SK-N-SH (cell line): ENCODE data around the gene ATP6V1C2. TPM values are rescaled to one million over a fixed set of nuclear protein-coding genes. Genes with fewer than 3 reads are reported as not detected.

Experiments
- CTCF ChIA-PET: fragments of 300-600, 350-600 bp; formaldehyde crosslinking; extraction: SDS; loops from one replicate; lab custom pipeline; 2021; lab: Yijun Ruan, JAX
- POLR2A ChIA-PET: fragments of 350-600 bp; sonication (Branson Sonifier 250); formaldehyde crosslinking; extraction: SDS; loops from one replicate; lab custom pipeline; 2020; ENCODE audit warnings: antibody characterized with exemption, inconsistent platforms; lab: Yijun Ruan, JAX
- DNase-seq: peaks from one replicate; pipeline ENCODE4 v3.0.0; 2012
- H2AFZ ChIP-seq: fragments of 200-600 bp; sonication (generic); 2 replicates; pipeline ENCODE4 v1.8.1; 2016; ENCODE audit warnings: antibody characterized with exemption, mild to moderate bottlenecking, low read depth
- H3F3A ChIP-seq: fragments of 200-600 bp; sonication (generic); replicated peaks from 2 replicates; pipeline ENCODE3; 2016; ENCODE audit warnings: antibody characterized with exemption, mild to moderate bottlenecking; ENCODE audit not compliant: insufficient read depth
- H3K27ac ChIP-seq, 2 experiments: fragments of 200-500 bp in 1 of 2; fragments of 200-600 bp in 1 of 2; sonication (Bioruptor generic) in 1 of 2; sonication (generic), shearing (Covaris generic) in 1 of 2; 2 replicates each; pipeline versions ENCODE4 v1.5.1 to v1.6.1; 2014 to 2016; ENCODE audit warnings: low read depth in 2 of 2, inconsistent platforms in 1 of 2, low read length in 1 of 2, mild to moderate bottlenecking in 1 of 2, mixed read lengths in 1 of 2
- H3K27me3 ChIP-seq: fragments of 200-600 bp; sonication (generic), shearing (Covaris generic); 2 replicates; pipeline ENCODE4 v1.6.1; 2016; ENCODE audit warnings: mixed run types; ENCODE audit not compliant: insufficient read depth
- H3K36me3 ChIP-seq, 2 experiments: fragments of 200-500 bp in 1 of 2; fragments of 200-600 bp in 1 of 2; sonication (Bioruptor generic) in 1 of 2; sonication (generic) in 1 of 2; replicated peaks in 1 of 2; 2 replicates each; pipeline versions ENCODE3 to v1.5.1; 2014 to 2016; ENCODE audit warnings: low read length in 1 of 2, mild to moderate bottlenecking in 1 of 2; ENCODE audit not compliant: insufficient read depth in 2 of 2, control insufficient read depth in 1 of 2
- H3K4me1 ChIP-seq, 2 experiments: fragments of 200-500 bp in 1 of 2; fragments of 200-600 bp in 1 of 2; sonication (Bioruptor generic) in 1 of 2; sonication (generic), shearing (Covaris generic) in 1 of 2; 2 replicates each; pipeline versions ENCODE4 v1.5.1 to v1.6.1; 2014 to 2016; ENCODE audit warnings: low read depth in 1 of 2, low read length in 1 of 2, mixed run types in 1 of 2; ENCODE audit not compliant: insufficient read depth in 2 of 2, control insufficient read depth in 1 of 2
- H3K4me2 ChIP-seq: fragments of 200-600 bp; sonication (generic), shearing (Covaris generic); 2 replicates; pipeline ENCODE4 v1.6.1; 2017; ENCODE audit warnings: mixed run types
- H3K4me3 ChIP-seq, 2 experiments: fragments of 200-500 bp in 1 of 2; fragments of 200-600 bp in 1 of 2; sonication (Bioruptor generic) in 1 of 2; sonication (generic), shearing (Covaris generic) in 1 of 2; 2 replicates each; pipeline versions ENCODE4 v1.5.1 to v1.8.1; 2014 to 2016; ENCODE audit warnings: low read depth in 2 of 2, inconsistent platforms in 1 of 2, low read length in 1 of 2, mild to moderate bottlenecking in 1 of 2, mixed read lengths in 1 of 2, moderate library complexity in 1 of 2
- H3K79me2 ChIP-seq: fragments of 200-600 bp; sonication (generic); 2 replicates; pipeline ENCODE4 v1.8.1; 2017; ENCODE audit warnings: mild to moderate bottlenecking; ENCODE audit not compliant: insufficient read depth
- H3K9ac ChIP-seq: fragments of 200-600 bp; sonication (generic); 2 replicates; pipeline ENCODE4 v1.6.1; 2017; ENCODE audit warnings: mixed run types
- H3K9me2 ChIP-seq: fragments of 200-600 bp; sonication (generic); 2 replicates; pipeline ENCODE4 v1.6.1; 2017; ENCODE audit warnings: mixed run types
- H3K9me3 ChIP-seq: fragments of 200-600 bp; sonication (generic); 2 replicates; pipeline ENCODE4 v1.6.1; 2017; ENCODE audit warnings: mixed run types, mild to moderate bottlenecking, moderate library complexity
- H4K20me1 ChIP-seq: fragments of 200-600 bp; sonication (generic); 2 replicates; pipeline ENCODE4 v1.6.1; 2017; ENCODE audit warnings: mild to moderate bottlenecking, mixed run types; ENCODE audit not compliant: insufficient read depth
- CHD2 ChIP-seq: fragments of 150-350 bp; IDR thresholded peaks from 2 replicates; pipeline ENCODE4 v1.6.1; 2018; ENCODE audit warnings: low read length; ENCODE audit not compliant: partially characterized antibody
- ELF1 ChIP-seq: IDR thresholded peaks from 2 replicates; pipeline ENCODE4 v1.4.0; 2012
- EP300 ChIP-seq, 2 experiments: IDR thresholded peaks; 2 replicates each; pipeline versions ENCODE4 v1.4.0 to v1.6.1; 2012; ENCODE audit warnings: borderline replicate concordance in 1 of 2, low read depth in 1 of 2, low read length in 1 of 2
- EZH2phosphoT487 ChIP-seq: fragments of 200-600 bp; sonication (generic); IDR thresholded peaks from 2 replicates; pipeline ENCODE4 v1.6.1; 2017; ENCODE audit warnings: low read depth, mixed run types, mild to moderate bottlenecking, antibody characterized with exemption, moderate library complexity, borderline replicate concordance
- FOXJ3 ChIP-seq: sonication (generic); formaldehyde crosslinking; IDR thresholded peaks from 2 replicates; pipeline ENCODE4 v1.5.1; 2020; ENCODE audit warnings: mild to moderate bottlenecking, missing genetic modification reagents
- GABPA ChIP-seq: IDR thresholded peaks from 2 replicates; pipeline ENCODE4 v1.4.0; 2012; ENCODE audit warnings: low read depth, mild to moderate bottlenecking
- GATA2 ChIP-seq: sonication (generic); formaldehyde crosslinking; IDR thresholded peaks from 2 replicates; pipeline ENCODE4 v1.5.0; 2020; ENCODE audit warnings: mild to moderate bottlenecking, missing genetic modification reagents
- JUND ChIP-seq: IDR thresholded peaks from 2 replicates; pipeline ENCODE4 v1.4.0; 2012
- MEF2A ChIP-seq: IDR thresholded peaks from 2 replicates; pipeline ENCODE4 v1.4.0; 2012; ENCODE audit warnings: low read depth, borderline replicate concordance
- NFIC ChIP-seq: IDR thresholded peaks from 2 replicates; pipeline ENCODE4 v1.4.0; 2012; ENCODE audit warnings: borderline replicate concordance
- NRF1 ChIP-seq: IDR thresholded peaks from 2 replicates; pipeline ENCODE4 v1.6.1; 2012; ENCODE audit warnings: low read depth, mild to moderate bottlenecking, low read length
- POLR2AphosphoS5 ChIP-seq: IDR thresholded peaks from 2 replicates; pipeline ENCODE4 v1.6.1; 2012; ENCODE audit warnings: low read depth, low read length
- RAD21 ChIP-seq: IDR thresholded peaks from 2 replicates; pipeline ENCODE4 v1.6.1; 2012; ENCODE audit warnings: mild to moderate bottlenecking, low read length
- RCOR1 ChIP-seq: fragments of 150-350 bp; IDR thresholded peaks from 2 replicates; pipeline ENCODE4 v1.6.1; 2017; ENCODE audit warnings: antibody characterized with exemption, low read length
- RFX5 ChIP-seq: IDR thresholded peaks from 2 replicates; pipeline ENCODE4 v1.6.1; 2012; ENCODE audit warnings: mild to moderate bottlenecking, improper control_type of control experiment, low read length
- RXRA ChIP-seq: IDR thresholded peaks from 2 replicates; pipeline ENCODE4 v1.4.0; 2012; ENCODE audit warnings: low read depth, mild to moderate bottlenecking, borderline replicate concordance
- SIN3A ChIP-seq: IDR thresholded peaks from 2 replicates; pipeline ENCODE4 v1.6.1; 2012; ENCODE audit warnings: low read depth, mild to moderate bottlenecking, low read length, moderate library complexity, borderline replicate concordance
- SMC3 ChIP-seq: IDR thresholded peaks from 2 replicates; pipeline ENCODE4 v1.6.1; 2012; ENCODE audit warnings: low read depth, low read length, improper control_type of control experiment
- TAF1 ChIP-seq: IDR thresholded peaks from 2 replicates; pipeline ENCODE4 v1.6.1; 2012; ENCODE audit warnings: low read depth, mild to moderate bottlenecking, low read length, moderate library complexity, borderline replicate concordance
- YY1 ChIP-seq: IDR thresholded peaks from 2 replicates; pipeline ENCODE4 v1.4.0; 2012; ENCODE audit warnings: low read depth, mild to moderate bottlenecking
- WGBS: methylation state at CpG from one replicate; pipeline ENCODE4 v1.1.6; 2017; ENCODE audit warnings: low lambda C conversion rate; 5-methylcytosine and 5-hydroxymethylcytosine counted together
- polyA plus RNA-seq, 3 experiments: library from polyadenylated mRNA; depleted of rRNA; stranded (reverse); fragments of >200 nt; gene quantifications; 2 replicates each; pipeline ENCODE4 v1.2.3, GENCODE V29; 2012
- TF ChIP-seq, protein P1 (sequence below): IDR thresholded peaks from 2 replicates; pipeline ENCODE4; 2012
- TF ChIP-seq, protein P2 (sequence below): IDR thresholded peaks from 2 replicates; pipeline ENCODE4 v1.4.0; 2012; ENCODE audit warnings: low read depth, borderline replicate concordance
- TF ChIP-seq, protein P3 (sequence below): fragments of 200-600 bp; sonication (generic); IDR thresholded peaks from 2 replicates; pipeline ENCODE4 v1.6.1; 2017; ENCODE audit warnings: antibody characterized with exemption, mild to moderate bottlenecking, moderate library complexity
- TF ChIP-seq, protein P4 (sequence below): fragments of 150-350 bp; IDR thresholded peaks from 2 replicates; pipeline ENCODE4 v1.6.1; 2016; ENCODE audit warnings: mild to moderate bottlenecking, low read depth, low read length

ATP6V1C2 gene
- polyA plus RNA-seq, 1 of the 3 experiments (the other 2 are of a cell fraction) = 0.12 TPM

DNA sequence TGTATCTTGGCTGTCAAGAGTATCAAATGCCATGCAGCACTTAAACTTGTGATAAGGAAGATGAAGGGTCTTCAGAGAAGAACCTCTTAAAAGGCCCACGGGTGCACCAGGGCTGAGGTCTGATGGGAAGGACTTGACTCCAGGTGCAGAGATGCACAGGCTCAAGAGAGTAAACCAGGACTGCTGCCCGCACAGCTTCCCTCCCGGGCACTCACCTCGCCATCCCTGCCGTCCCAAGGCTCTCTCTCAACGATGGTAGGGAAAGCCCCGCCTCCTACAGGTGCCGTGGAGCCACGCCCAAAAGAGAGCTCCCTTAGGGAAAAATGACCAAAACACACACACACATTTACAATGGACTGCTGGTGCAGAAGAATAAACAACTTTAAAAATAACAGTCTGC is 63.3 kb downstream of the ATP6V1C2 start:
- Histone ChIP-seq H2AFZ (no peak overlapping the region), H3K79me2 (no peaks in the 10 kb centered on the region), H4K20me1 (no peaks in the 10 kb centered on the region), H3K9me3 (no peaks in the 10 kb centered on the region), H3K27me3 (no peaks in the 10 kb centered on the region), H3K27ac (no peak overlapping the region; a peak in 1 of 4 replicates), H3K9ac (no peak overlapping the region), H3K36me3 (peaks cover 70 to 86% of the 10 kb centered on the region in 2 experiments), H3K4me2 (no peak overlapping the region), H3K9me2 (no peaks in the 10 kb centered on the region), H3F3A (no peaks in the 10 kb centered on the region), H3K4me3 (no peak overlapping the region), H3K4me1 (no peaks in the 10 kb centered on the region; a peak in 1 of 4 replicates)
- ChIA-PET CTCF (interaction anchor here (0.7 to 1.5 kb wide), 5 partner anchors 13 to 800 kb away, joined by 3 to 6 read pairs (median 4); a partner anchor contains a TSS), POLR2A (no interaction called here)
- TF ChIP-seq RFX5 (no peak), GABPA (no peak), TAF1 (no peak), CHD2 (no peak), ELF1 (no peak), RCOR1 (no peak), EZH2phosphoT487 (no peak), POLR2AphosphoS5 (no peak), GATA2 (CRISPR knock-in tag) (no peak), JUND (no peak), RXRA (no peak), EP300 (IDR thresholded peaks at IDR 0.05; ENCODE audit: borderline replicate concordance in 1 of 2, low read depth in 1 of 2, low read length in 1 of 2) (no peak)
- TF ChIP-seq, protein P1, sequence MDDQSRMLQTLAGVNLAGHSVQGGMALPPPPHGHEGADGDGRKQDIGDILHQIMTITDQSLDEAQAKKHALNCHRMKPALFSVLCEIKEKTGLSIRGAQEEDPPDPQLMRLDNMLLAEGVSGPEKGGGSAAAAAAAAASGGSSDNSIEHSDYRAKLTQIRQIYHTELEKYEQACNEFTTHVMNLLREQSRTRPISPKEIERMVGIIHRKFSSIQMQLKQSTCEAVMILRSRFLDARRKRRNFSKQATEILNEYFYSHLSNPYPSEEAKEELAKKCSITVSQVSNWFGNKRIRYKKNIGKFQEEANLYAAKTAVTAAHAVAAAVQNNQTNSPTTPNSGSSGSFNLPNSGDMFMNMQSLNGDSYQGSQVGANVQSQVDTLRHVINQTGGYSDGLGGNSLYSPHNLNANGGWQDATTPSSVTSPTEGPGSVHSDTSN = no peak
- TF ChIP-seq, protein P2, sequence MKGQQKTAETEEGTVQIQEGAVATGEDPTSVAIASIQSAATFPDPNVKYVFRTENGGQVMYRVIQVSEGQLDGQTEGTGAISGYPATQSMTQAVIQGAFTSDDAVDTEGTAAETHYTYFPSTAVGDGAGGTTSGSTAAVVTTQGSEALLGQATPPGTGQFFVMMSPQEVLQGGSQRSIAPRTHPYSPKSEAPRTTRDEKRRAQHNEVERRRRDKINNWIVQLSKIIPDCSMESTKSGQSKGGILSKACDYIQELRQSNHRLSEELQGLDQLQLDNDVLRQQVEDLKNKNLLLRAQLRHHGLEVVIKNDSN = no peak
- WGBS = 97% methylated on average over 9 of the region's 9 CpGs
- no peak for DNase-seq

DNA sequence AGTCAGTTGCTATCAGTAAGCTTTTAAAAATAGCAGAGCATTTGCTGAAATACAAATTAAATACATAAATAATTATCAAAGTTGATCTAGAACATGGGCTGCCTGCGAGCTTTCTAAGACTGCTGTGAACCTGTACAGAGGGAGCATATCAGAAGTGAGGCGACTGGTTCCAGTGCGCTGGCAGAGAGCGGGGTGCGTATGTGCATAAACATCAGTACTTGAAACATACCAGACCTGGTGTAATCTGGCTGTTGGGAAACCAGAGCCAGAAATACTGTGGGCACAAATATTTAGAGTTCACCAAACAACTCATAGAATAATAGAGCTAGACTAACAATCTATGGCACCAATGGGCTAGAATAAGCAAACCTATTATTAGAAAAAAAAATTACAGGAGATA is 63.8 kb downstream of the ATP6V1C2 start:
- H3K36me3 ChIP-seq = peaks cover 76 to 87% of the 10 kb centered on the region in 2 experiments
- POLR2A ChIA-PET = no interaction called here

More for the DNA sequence above, 63.8 kb downstream of the ATP6V1C2 start:
- over 99% methylated on average over 5 of the region's 5 CpGs for WGBS
- Histone ChIP-seq H3K79me2 (no peaks in the 10 kb centered on the region), H3K9me2 (no peaks in the 10 kb centered on the region), H3K4me1 (no peaks in the 10 kb centered on the region; a peak in 1 of 4 replicates), H2AFZ (no peak overlapping the region), H3K27me3 (no peaks in the 10 kb centered on the region), H3K9me3 (no peaks in the 10 kb centered on the region), H3F3A (no peaks in the 10 kb centered on the region), H3K9ac (no peak overlapping the region), H3K4me2 (no peak overlapping the region), H3K27ac (no peak overlapping the region), H4K20me1 (no peaks in the 10 kb centered on the region), H3K4me3 (no peak overlapping the region)
- CTCF ChIA-PET = interaction anchor here (1.3 to 1.5 kb wide), 3 partner anchors 12 to 799 kb away, joined by 3 to 6 read pairs (median 4); a partner anchor contains a TSS
- TF ChIP-seq GABPA = no peak
- no peak for TF ChIP-seq NRF1
- TF ChIP-seq FOXJ3 = no peak
- no peak for TF ChIP-seq RAD21
- TF ChIP-seq MEF2A = no peak
- TF ChIP-seq, protein P3, sequence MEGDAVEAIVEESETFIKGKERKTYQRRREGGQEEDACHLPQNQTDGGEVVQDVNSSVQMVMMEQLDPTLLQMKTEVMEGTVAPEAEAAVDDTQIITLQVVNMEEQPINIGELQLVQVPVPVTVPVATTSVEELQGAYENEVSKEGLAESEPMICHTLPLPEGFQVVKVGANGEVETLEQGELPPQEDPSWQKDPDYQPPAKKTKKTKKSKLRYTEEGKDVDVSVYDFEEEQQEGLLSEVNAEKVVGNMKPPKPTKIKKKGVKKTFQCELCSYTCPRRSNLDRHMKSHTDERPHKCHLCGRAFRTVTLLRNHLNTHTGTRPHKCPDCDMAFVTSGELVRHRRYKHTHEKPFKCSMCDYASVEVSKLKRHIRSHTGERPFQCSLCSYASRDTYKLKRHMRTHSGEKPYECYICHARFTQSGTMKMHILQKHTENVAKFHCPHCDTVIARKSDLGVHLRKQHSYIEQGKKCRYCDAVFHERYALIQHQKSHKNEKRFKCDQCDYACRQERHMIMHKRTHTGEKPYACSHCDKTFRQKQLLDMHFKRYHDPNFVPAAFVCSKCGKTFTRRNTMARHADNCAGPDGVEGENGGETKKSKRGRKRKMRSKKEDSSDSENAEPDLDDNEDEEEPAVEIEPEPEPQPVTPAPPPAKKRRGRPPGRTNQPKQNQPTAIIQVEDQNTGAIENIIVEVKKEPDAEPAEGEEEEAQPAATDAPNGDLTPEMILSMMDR = no peak
- no peak for TF ChIP-seq NFIC
- TF ChIP-seq GATA2 (CRISPR knock-in tag) = no peak
- TF ChIP-seq, protein P2 = no peak
- TF ChIP-seq SIN3A = no peak
- TF ChIP-seq YY1 = no peak
- TF ChIP-seq EZH2phosphoT487 = no peak
- TF ChIP-seq RXRA = no peak
- no peak for TF ChIP-seq SMC3
- no peak for TF ChIP-seq ELF1
- no peak for TF ChIP-seq TAF1
- TF ChIP-seq JUND = no peak
- TF ChIP-seq, protein P4, sequence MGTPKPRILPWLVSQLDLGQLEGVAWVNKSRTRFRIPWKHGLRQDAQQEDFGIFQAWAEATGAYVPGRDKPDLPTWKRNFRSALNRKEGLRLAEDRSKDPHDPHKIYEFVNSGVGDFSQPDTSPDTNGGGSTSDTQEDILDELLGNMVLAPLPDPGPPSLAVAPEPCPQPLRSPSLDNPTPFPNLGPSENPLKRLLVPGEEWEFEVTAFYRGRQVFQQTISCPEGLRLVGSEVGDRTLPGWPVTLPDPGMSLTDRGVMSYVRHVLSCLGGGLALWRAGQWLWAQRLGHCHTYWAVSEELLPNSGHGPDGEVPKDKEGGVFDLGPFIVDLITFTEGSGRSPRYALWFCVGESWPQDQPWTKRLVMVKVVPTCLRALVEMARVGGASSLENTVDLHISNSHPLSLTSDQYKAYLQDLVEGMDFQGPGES = no peak
- no peak for TF ChIP-seq EP300 (IDR thresholded peaks at IDR 0.05; ENCODE audit: borderline replicate concordance in 1 of 2, low read depth in 1 of 2, low read length in 1 of 2)
- no peak for DNase-seq
